K562 (cell line): Measurements from ENCODE around the gene PRPF18. TPM values are rescaled to one million over a fixed set of nuclear protein-coding genes. Genes with fewer than 3 reads are reported as not detected.

Experiments used
- BHLHE40 ChIP-seq: IDR thresholded peaks from 2 replicates; pipeline ENCODE4 v1.6.1; 2011; ENCODE audit warnings: low read length, improper control_type of control experiment
- C11orf30 ChIP-seq: fragments of 450-650 bp; IDR thresholded peaks from 2 replicates; pipeline ENCODE4 v1.6.1; 2016; ENCODE audit warnings: low read depth, mild to moderate bottlenecking
- HDAC2 ChIP-seq: fragments of 450-650 bp; IDR thresholded peaks from 2 replicates; pipeline ENCODE4 v1.6.1; 2016; ENCODE audit warnings: mild to moderate bottlenecking
- HLTF ChIP-seq: fragments of 450-650 bp; IDR thresholded peaks from 2 replicates; pipeline ENCODE4 v1.6.1; 2016
- KDM1A ChIP-seq, 2 experiments: fragments of 450-650 bp; IDR thresholded peaks; 2 replicates each; pipeline ENCODE4 v1.6.1; 2016; ENCODE audit warnings: mild to moderate bottlenecking in 2 of 2
- MED1 ChIP-seq: sonication (generic); formaldehyde crosslinking; IDR thresholded peaks from 2 replicates; pipeline ENCODE4 v1.8.1; 2023; ENCODE audit warnings: missing genetic modification reagents, borderline replicate concordance
- NONO ChIP-seq, 2 experiments: fragments of 200-400 bp in 1 of 2; fragments of 450-650 bp in 1 of 2; formaldehyde crosslinking in 1 of 2; IDR thresholded peaks; 2 replicates each; pipeline ENCODE4 v1.6.1; 2017; ENCODE audit warnings: low read depth in 2 of 2, mild to moderate bottlenecking in 2 of 2, moderate library complexity in 2 of 2, low read length in 1 of 2
- RAD21 ChIP-seq, 2 experiments: fragments of 250-450 bp in 1 of 2; fragments of 450-650 bp in 1 of 2; sonication (Bioruptor Pico) in 1 of 2; formaldehyde crosslinking in 1 of 2; IDR thresholded peaks in 1 of 2; conservative IDR thresholded peaks in 1 of 2; 2 replicates each; pipeline versions ENCODE4 v1.4.0 to v1.8.0; 2020 to 2022; ENCODE audit warnings: mild to moderate bottlenecking in 2 of 2, moderate library complexity in 1 of 2
- TRIM24 ChIP-seq, 2 experiments: fragments of 450-650 bp; IDR thresholded peaks; 2 replicates each; pipeline ENCODE4 v1.6.1; 2016
- ZNF165 ChIP-seq: fragments of 250-450 bp; sonication (Bioruptor Pico); IDR thresholded peaks from 2 replicates; pipeline ENCODE4 v1.4.0; 2020; ENCODE audit warnings: borderline replicate concordance
- polyA plus RNA-seq, 8 experiments: library from polyadenylated mRNA; depleted of rRNA in 4 of 8; stranded (reverse) in 5 of 8; unstranded in 3 of 8; fragments of >200 nt; fragmentation: Nextera tagmentation in 2 of 8; fragmentation: Illumina TruSeq in 1 of 8; extraction: Ambion mirVana in 2 of 8; extraction: Trizol in 1 of 8; gene quantifications; 2 replicates each; pipeline versions ENCODE4 v1.2.1 to v1.2.3, GENCODE V29; 2011 to 2014; ENCODE audit warnings: inconsistent platforms in 1 of 8, missing spikeins in 1 of 8
- total RNA-seq, 7 experiments: library from RNA; depleted of rRNA in 6 of 7; stranded (reverse); fragments of >200 nt in 6 of 7; fragmentation: Illumina TruSeq in 2 of 7; extraction: Trizol in 2 of 7; gene quantifications; 2 replicates each; pipeline versions ENCODE4 v1.2.1 to v1.2.3, GENCODE V29; 2011 to 2021; ENCODE audit warnings: low replicate concordance in 1 of 7
- TF ChIP-seq, protein P1 (sequence below): fragments of 250-450 bp; sonication (Bioruptor Pico); IDR thresholded peaks from 2 replicates; pipeline ENCODE4 v1.8.0; 2021; ENCODE audit warnings: mild to moderate bottlenecking, moderate library complexity
- TF ChIP-seq, protein P2 (sequence below), 2 experiments: fragments of 250-450 bp in 1 of 2; fragments of 450-650 bp in 1 of 2; sonication (Bioruptor Pico) in 1 of 2; IDR thresholded peaks; 2 replicates each; pipeline versions ENCODE4 v1.6.1 to v1.8.0; 2016 to 2021; ENCODE audit warnings: mild to moderate bottlenecking in 2 of 2, moderate library complexity in 2 of 2, missing compliant biosample characterization in 1 of 2, missing genetic modification characterization in 1 of 2
- TF ChIP-seq, protein P3 (sequence below): fragments of 250-450 bp; sonication (Bioruptor Pico); IDR thresholded peaks from 2 replicates; pipeline ENCODE4 v1.4.0; 2020; ENCODE audit warnings: mild to moderate bottlenecking, moderate library complexity, borderline replicate concordance
- TF ChIP-seq, protein P4 (sequence below): sonication (generic); formaldehyde crosslinking; IDR thresholded peaks from 2 replicates; pipeline ENCODE4 v1.8.1; 2023; ENCODE audit warnings: mild to moderate bottlenecking, missing genetic modification reagents
- TF ChIP-seq, protein P5 (sequence below): fragments of 450-650 bp; IDR thresholded peaks from 2 replicates; pipeline ENCODE4 v1.6.1; 2016
- TF ChIP-seq, protein P6 (sequence below): sonication (generic); formaldehyde crosslinking; IDR thresholded peaks from 2 replicates; pipeline ENCODE4 v1.8.1; 2023; ENCODE audit warnings: mild to moderate bottlenecking, missing genetic modification reagents

The PRPF18 gene
- total and polyA plus RNA-seq, 9 of the 15 experiments (the other 6 are each of a cell fraction or from before 2014, with no cell fraction given): 14.0 to 30.6 (median 23.1) TPM

DNA sequence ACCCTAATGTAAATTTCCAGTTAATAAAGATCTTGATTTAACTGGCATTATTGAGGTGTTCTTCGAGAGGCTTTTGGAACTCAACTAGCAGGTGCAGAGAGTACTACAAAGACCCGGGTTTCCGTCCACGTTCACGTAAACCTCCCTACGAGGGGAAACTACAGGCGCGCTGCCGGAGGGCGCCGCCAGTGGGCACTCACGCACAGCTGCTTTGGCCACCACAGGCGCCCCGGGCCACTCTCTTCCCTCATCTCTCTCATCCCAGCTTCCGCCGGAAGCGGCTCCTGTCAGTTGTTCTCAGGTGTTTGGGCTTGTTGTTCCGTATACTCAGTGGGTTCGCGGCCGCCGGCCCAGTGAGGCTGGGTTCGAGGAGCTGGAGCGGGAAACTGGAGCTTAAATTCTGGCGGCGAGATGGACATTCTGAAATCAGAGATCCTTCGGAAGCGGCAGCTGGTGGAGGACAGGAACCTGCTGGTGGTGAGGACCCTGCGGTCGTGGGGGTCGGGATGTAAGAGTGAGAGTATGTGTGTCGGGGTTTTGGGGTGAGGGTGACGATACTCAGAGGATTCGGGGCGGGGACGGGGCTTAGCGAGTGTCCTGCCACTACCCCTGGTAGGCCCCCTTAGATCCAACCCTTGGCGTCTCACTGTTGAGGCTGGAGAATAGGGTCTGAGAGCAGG, at the start of gene PRPF18 (continued):
- TF ChIP-seq, protein P1, sequence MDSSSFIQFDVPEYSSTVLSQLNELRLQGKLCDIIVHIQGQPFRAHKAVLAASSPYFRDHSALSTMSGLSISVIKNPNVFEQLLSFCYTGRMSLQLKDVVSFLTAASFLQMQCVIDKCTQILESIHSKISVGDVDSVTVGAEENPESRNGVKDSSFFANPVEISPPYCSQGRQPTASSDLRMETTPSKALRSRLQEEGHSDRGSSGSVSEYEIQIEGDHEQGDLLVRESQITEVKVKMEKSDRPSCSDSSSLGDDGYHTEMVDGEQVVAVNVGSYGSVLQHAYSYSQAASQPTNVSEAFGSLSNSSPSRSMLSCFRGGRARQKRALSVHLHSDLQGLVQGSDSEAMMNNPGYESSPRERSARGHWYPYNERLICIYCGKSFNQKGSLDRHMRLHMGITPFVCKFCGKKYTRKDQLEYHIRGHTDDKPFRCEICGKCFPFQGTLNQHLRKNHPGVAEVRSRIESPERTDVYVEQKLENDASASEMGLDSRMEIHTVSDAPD (CRISPR knock-in tag): no peak
- no peak for TF ChIP-seq KDM1A (IDR thresholded peaks at IDR 0.05)
- TF ChIP-seq, protein P2, sequence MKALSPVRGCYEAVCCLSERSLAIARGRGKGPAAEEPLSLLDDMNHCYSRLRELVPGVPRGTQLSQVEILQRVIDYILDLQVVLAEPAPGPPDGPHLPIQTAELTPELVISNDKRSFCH (CRISPR knock-in tag; IDR thresholded peaks at IDR 0.05): no peak
- TF ChIP-seq, protein P2 (tag; IDR thresholded peaks at IDR 0.05): no peak
- TF ChIP-seq, protein P3, sequence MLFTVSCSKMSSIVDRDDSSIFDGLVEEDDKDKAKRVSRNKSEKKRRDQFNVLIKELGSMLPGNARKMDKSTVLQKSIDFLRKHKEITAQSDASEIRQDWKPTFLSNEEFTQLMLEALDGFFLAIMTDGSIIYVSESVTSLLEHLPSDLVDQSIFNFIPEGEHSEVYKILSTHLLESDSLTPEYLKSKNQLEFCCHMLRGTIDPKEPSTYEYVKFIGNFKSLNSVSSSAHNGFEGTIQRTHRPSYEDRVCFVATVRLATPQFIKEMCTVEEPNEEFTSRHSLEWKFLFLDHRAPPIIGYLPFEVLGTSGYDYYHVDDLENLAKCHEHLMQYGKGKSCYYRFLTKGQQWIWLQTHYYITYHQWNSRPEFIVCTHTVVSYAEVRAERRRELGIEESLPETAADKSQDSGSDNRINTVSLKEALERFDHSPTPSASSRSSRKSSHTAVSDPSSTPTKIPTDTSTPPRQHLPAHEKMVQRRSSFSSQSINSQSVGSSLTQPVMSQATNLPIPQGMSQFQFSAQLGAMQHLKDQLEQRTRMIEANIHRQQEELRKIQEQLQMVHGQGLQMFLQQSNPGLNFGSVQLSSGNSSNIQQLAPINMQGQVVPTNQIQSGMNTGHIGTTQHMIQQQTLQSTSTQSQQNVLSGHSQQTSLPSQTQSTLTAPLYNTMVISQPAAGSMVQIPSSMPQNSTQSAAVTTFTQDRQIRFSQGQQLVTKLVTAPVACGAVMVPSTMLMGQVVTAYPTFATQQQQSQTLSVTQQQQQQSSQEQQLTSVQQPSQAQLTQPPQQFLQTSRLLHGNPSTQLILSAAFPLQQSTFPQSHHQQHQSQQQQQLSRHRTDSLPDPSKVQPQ (CRISPR knock-in tag): no peak
- TF ChIP-seq BHLHE40: peak; percentile 24; the same call in 1 of the 2 replicates
- peak; percentile 26 to 55; a peak in 3 of 4 replicates for TF ChIP-seq RAD21 (CRISPR knock-in tag; conservative IDR thresholded peaks at IDR 0.05 in 1 of 2, IDR thresholded peaks at IDR 0.05 in 1 of 2)
- no peak for TF ChIP-seq MED1 (CRISPR knock-in tag)
- TF ChIP-seq ZNF165 (CRISPR knock-in tag): no peak
- peak; percentile 88 for TF ChIP-seq C11orf30
- TF ChIP-seq HDAC2: 0 out of 2 replicates have a peak, but pooled peaks have one; percentile 44
- TF ChIP-seq HLTF: no peak
- TF ChIP-seq, protein P4, sequence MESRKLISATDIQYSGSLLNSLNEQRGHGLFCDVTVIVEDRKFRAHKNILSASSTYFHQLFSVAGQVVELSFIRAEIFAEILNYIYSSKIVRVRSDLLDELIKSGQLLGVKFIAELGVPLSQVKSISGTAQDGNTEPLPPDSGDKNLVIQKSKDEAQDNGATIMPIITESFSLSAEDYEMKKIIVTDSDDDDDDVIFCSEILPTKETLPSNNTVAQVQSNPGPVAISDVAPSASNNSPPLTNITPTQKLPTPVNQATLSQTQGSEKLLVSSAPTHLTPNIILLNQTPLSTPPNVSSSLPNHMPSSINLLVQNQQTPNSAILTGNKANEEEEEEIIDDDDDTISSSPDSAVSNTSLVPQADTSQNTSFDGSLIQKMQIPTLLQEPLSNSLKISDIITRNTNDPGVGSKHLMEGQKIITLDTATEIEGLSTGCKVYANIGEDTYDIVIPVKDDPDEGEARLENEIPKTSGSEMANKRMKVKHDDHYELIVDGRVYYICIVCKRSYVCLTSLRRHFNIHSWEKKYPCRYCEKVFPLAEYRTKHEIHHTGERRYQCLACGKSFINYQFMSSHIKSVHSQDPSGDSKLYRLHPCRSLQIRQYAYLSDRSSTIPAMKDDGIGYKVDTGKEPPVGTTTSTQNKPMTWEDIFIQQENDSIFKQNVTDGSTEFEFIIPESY (CRISPR knock-in tag): 0 out of 2 replicates have a peak, but pooled peaks have one; percentile 17
- TF ChIP-seq, protein P5, sequence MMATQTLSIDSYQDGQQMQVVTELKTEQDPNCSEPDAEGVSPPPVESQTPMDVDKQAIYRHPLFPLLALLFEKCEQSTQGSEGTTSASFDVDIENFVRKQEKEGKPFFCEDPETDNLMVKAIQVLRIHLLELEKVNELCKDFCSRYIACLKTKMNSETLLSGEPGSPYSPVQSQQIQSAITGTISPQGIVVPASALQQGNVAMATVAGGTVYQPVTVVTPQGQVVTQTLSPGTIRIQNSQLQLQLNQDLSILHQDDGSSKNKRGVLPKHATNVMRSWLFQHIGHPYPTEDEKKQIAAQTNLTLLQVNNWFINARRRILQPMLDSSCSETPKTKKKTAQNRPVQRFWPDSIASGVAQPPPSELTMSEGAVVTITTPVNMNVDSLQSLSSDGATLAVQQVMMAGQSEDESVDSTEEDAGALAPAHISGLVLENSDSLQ: peak; percentile 61
- peak in 1 of 2 experiments; percentile 82; a peak in 2 of 4 replicates for TF ChIP-seq TRIM24 (IDR thresholded peaks at IDR 0.05)
- TF ChIP-seq NONO (IDR thresholded peaks at IDR 0.05; ENCODE audit: low read depth in 2 of 2, low read length in 1 of 2): peak in 1 of 2 experiments; percentile 12; a peak in 1 of 4 replicates
- TF ChIP-seq, protein P6, sequence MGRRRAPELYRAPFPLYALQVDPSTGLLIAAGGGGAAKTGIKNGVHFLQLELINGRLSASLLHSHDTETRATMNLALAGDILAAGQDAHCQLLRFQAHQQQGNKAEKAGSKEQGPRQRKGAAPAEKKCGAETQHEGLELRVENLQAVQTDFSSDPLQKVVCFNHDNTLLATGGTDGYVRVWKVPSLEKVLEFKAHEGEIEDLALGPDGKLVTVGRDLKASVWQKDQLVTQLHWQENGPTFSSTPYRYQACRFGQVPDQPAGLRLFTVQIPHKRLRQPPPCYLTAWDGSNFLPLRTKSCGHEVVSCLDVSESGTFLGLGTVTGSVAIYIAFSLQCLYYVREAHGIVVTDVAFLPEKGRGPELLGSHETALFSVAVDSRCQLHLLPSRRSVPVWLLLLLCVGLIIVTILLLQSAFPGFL: no peak
